Cardiac septum (tissue), 1 donor: Measurements from ENCODE around the gene AGBL1. TPM values are rescaled to one million over a fixed set of nuclear protein-coding genes. Genes with fewer than 3 reads are reported as not detected.

Experiments
- DNase-seq: peaks from one replicate; pipeline ENCODE4 v3.0.0-alpha.2; 2020; ENCODE audit warnings: low spot score
- intact Hi-C: fragments of 100-400 bp; cut with DNase I; formaldehyde crosslinking; loops from one replicate; pipeline ENCODE4 v1.14.0; 2022
- total RNA-seq: library from RNA; stranded (reverse); fragmentation: NEBNext Ultra II Directional; extraction: Animal tissue kit (Norgen Biotek cat#: 25700); gene quantifications from one replicate; pipeline ENCODE4 v1.2.1, GENCODE V29; 2021
- donor health status: DM: no; HTN: no; CAD: no.

The AGBL1 gene
- total RNA-seq, 1 donor from 2014 or later, result 0.19 TPM

DNA sequence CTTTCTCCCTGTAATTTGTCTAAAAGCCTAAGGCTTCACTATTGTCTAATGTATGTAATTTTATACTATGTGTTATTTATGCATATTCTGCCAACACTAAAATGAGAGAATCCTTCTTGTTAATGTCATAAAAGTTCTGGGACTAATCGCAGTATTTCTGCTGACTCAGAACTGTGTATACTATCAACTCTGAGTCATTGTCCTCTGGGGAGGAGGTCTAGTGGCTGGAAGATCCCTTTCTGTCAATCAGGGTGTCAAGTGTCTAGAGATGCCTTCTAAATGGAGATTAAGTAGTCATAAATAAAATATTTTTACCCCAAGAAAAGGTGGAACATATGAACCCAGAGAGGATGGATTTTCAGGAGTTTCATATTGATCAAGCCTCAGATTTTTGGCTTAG lies 473.4 kb downstream of the AGBL1 start:
- DNase-seq, result no peak
- intact Hi-C loops, result no loop called here

DNA sequence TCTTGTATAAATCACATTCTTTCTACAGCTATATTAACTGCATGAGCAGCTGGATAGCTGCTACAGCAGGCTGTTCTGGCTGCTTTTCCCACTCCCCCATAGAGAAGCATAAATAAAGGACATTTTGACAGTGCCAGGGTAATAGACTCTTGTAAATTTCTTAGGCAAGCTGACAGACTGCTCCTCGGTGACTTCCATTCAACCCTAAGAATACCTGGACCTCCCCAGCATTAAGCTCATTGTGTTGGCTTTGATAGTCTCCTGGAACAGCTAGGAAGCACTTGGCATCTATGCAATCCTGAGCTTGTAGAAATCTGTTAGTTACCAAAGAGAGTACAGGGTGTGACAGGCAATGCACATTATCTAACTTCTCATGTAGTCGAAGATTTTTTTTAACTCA lies 475.4 kb downstream of the AGBL1 start:
- intact Hi-C loops, result no loop called here
- DNase-seq, result no peak

- DNase-seq, result no peak
- intact Hi-C loops, result no loop called here
These were observed 476.3 kb downstream of the AGBL1 start for GRCh38 chr15:86555939-86556338.

GRCh38 chr15:86556396-86557017 lies 476.8 kb downstream of the AGBL1 start:
- DNase-seq, result no peak
- intact Hi-C loops, result no loop called here

DNA sequence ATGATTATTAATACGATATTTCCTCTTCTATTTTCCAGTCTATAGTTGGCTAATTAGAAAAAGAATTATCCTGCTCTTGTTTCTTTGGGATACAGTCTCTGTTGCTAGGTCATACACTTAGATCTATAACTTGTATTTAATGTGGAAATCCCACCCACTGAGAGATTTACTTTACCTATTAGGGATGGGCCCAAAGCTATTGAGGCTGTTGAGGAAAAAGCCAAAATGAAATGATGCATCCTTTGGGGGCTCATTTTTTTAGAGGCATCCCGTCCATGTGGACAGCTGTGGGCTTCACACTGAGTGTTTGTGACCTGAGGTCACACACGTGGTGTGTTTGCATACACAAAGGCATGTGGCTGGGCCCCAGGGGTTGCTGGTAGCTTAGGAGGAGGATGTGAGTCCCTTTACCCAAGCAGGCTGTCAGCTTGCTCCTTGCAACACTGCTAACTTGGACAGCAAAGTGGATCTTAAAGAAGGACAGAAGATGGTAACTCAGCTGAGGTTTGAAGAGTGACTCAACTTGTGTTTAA lies 477.4 kb downstream of the AGBL1 start:
- no peak for DNase-seq
- intact Hi-C loops, result no loop called here

- intact Hi-C loops, result no loop called here
- DNase-seq, result no peak
These were observed 478.6 kb downstream of the AGBL1 start for GRCh38 chr15:86558252-86558651.

DNA sequence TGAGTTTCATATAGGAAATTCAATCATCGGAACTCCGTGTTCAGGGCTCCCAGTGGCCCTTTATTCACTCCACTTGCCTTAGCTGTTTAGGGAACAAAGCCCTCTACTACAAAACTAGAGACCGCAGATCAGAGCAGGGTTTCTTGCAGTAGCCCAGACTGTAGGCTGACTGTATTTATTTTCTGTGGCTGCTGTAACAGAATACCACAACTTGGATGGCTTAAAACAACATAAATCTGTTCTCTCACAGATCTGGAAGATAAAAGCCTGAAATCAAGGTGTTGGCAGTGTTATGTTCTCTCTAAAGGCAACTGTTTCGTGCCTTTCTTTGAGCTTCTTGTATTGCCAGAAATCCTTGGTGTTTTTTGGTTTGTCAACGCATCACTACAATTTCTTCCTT lies 479.0 kb downstream of the AGBL1 start:
- intact Hi-C loops, result no loop called here

DNA sequence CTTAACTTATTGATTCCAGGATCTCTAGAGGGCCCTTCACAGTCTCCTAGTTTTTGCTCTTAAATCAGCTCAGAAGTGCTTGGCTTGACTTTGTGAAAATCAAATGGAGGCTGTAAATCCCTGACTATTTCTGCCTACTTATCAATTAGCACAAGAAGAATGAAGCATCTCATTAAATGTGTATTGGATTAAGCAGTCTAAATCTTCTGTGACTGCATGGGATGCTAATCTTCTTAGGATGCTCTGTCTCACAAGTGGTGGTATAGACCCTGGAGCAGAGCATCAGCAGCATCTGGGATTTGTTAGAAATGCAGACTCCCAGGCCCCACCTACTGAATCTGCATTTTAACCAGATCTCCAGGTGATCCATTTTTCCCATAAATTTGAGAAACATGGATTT lies 488.7 kb downstream of the AGBL1 start:
- no peak for DNase-seq
- intact Hi-C loops, result no loop called here

More for the DNA sequence above, 479.0 kb downstream of the AGBL1 start:
- no peak for DNase-seq

GRCh38 chr15:86570738-86571137 lies 491.1 kb downstream of the AGBL1 start:
- no peak for DNase-seq
- intact Hi-C loops, result no loop called here

- DNase-seq, result no peak
- intact Hi-C loops, result no loop called here
These were observed 492.2 kb downstream of the AGBL1 start for GRCh38 chr15:86571873-86572272.

DNA sequence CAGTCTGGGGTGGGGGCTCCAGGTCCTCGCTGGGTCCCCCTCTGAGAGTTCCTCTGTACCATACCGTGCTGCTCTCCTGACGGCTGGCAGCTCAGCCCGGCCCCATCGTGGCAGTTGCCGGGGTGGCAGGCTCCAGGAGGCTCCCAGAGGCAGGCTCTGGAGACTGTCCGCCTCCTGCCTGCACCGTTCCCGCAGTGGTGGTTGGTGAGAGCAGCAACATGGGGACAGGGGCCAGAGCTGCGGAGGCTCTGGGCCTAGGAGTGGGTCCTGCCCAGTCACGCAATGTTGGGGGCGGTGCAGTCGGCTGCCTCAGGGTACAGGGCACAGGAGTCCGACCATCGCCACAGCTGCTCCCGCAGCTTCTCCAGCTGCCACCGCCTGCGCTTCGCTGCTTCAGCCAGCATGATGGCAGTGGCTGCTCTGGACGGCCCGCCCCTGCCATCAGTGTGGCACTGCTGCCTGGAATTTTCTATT lies 492.7 kb downstream of the AGBL1 start:
- no peak for DNase-seq
- intact Hi-C loops, result no loop called here

DNA sequence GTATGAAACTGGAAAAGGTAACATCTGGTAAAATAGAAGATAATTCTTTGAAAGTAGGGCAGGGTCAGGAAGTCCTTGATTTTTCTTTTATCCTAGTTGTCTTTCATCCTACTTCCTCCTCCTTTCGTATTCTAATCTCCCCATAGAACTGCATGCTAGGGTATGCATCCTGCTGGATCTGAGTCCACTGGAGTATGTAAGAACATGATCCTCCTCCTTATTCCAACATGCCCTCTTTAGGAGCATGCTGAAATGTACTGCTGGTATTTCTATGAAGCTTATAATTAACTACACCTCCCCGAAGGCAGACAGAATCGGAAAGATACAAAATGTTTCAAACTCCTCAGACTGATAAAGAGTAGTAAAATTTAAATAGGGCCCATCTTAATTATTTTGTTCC lies 493.8 kb downstream of the AGBL1 start:
- DNase-seq, result no peak
- intact Hi-C loops, result no loop called here

- intact Hi-C loops, result no loop called here
- no peak for DNase-seq
These were observed 508.7 kb downstream of the AGBL1 start for GRCh38 chr15:86588413-86588812.

GRCh38 chr15:86590461-86590860 lies 510.8 kb downstream of the AGBL1 start:
- no peak for DNase-seq
- intact Hi-C loops, result no loop called here

- intact Hi-C loops, result no loop called here
- no peak for DNase-seq
These were observed 511.5 kb downstream of the AGBL1 start for GRCh38 chr15:86591158-86591557.

DNA sequence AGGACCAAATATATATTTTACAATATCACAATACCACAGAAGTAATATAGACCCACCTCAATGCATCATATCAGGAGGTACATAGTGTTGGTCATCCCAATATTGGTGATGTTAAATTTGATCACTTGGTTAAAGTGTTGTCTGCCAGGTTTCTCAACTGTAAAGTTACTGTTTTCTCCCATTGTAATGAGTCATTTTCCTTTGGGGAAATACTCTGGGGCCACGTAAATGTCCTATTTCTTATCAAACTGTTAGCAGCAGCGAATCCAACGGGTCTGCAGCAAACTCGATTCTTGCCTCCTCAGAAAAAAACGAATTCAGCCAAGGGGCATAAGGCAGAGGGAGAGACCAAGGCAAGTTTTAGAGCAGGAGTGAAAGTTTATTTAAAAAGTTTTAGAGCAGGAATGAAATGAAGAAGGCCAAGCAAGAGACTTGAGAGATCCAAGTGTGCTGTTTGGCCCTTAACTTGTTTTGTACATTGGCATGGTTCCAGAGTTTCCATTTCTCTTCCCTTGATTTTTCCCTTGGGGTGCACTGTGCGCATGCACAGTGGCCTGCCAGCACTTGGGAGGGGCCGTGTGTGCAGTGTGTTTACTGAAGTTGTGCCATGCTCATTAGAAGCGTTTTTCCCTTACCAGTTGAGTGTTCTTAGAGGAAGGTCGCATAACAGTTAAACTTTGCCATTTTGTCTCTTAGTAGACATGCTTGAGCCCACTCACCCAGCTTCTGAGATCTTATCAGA lies 512.5 kb downstream of the AGBL1 start:
- DNase-seq, result no peak
- intact Hi-C loops, result no loop called here

- DNase-seq, result no peak
- intact Hi-C loops, result no loop called here
These were observed 516.1 kb downstream of the AGBL1 start for GRCh38 chr15:86595741-86596140.

DNA sequence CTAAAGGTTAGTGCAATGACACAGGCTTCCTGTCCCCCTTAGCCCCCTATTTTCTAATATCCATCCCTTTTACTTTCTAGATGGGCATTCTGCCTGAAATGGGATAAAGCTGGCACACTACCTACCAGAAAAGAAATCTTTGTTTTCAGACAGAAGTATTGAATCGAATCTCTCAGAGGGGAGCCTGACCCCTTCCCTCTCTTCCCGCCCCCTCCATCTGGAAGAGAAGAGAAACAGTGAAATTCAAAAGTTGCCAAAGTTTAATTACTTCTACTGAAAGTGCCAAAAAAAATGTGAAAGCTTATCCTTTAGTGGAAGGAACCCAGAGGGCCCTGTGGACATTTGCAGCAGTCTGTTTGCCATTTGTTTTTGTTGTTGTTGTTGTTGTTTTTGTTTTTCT lies 523.8 kb downstream of the AGBL1 start:
- intact Hi-C loops, result no loop called here
- DNase-seq, result no peak

DNA sequence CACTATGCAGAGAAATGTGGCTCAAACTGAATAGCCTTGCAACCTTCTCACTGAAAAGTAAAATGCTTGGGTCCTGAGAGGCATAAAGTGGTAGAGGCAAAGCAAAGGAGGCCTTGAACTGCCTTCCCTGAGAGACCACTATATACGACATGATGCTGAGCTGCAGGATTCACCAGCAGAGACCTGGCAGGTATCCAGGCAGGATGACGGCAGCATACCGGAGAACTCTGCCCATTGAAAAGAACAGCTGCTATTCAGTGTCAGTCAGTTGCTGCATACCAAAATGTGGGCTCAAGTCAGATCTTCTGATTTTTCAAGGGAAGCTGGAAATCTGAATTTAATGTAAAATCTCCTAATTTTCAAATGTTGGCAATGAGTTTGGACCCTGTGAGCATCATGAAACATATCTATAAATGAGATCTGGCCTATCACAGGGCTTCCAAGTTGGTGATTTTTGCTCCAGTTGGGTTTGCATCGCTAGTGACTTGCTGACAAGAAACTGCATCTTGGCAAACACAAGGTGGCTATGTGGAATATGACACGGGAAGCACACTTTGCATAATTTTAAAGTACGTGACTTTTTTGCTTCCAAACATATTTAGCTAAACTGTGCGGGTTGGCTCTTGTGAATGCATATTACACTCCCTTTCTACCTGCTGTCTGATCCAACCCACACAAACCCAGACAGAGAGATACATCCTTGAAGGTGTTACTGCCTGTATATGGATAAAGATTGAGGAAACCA lies 529.0 kb downstream of the AGBL1 start:
- intact Hi-C loops, result no loop called here
- DNase-seq, result no peak

DNA sequence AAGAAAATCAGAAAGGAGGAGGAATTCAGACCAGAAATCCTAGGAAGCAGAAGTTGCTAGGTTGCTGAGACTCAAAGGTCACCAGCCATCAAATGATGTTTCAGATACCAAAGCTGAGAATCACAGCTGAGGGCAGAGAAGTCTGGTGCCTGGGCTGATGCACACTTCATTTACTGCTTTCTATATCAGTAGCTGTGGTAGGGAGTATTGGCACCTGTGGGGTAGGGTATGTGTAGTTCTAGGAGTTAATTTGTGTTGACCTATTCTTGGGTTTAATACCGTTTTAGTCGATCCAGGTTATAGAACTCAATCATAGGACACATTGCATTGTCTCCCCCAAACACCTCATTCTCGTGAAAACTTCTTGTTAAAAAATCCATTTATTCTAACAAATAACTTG lies 529.6 kb downstream of the AGBL1 start:
- intact Hi-C loops, result no loop called here
- no peak for DNase-seq

DNA sequence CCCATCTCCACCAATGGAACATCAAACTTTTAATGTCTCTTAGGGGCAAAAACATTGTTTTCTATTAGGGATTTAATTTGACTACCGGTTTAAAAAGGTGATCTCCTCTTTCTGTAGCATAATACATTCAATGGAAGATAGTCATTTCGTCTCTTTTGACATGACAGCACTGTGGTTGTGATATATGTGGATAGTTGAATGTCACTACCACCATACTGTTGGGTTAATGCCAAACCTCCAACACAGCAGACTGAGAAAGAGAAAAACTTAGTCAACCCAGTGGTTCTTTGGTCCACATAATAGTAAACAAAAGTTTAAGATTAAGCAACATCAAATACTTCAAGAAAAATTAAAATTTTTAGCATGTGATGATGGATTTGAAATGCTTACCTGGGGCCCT lies 530.4 kb downstream of the AGBL1 start:
- intact Hi-C loops, result no loop called here
- DNase-seq, result no peak
